RWPE1 (cell line): ENCODE measurements around the gene STEAP2.

Experiments
- CTCF ChIA-PET: fragments of 350-600 bp; sonication (Branson Sonifier 250); formaldehyde crosslinking; extraction: SDS; loops from one replicate; lab custom pipeline; 2021; lab: Yijun Ruan, JAX
- POLR2A ChIA-PET: fragments of 400-600 bp; formaldehyde crosslinking; extraction: SDS; loops from one replicate; lab custom pipeline; 2020; ENCODE audit warnings: antibody characterized with exemption; ENCODE audit not compliant: low non-redundant PET; lab: Yijun Ruan, JAX
- DNase-seq: peaks from one replicate; pipeline ENCODE4 v3.0.0; 2012; ENCODE audit warnings: low spot score
- H3K27ac ChIP-seq: fragments of 450-650 bp; 2 replicates; pipeline ENCODE4 v1.5.1; 2017
- TF ChIP-seq, protein P1 (sequence below): fragments of 450-650 bp; conservative IDR thresholded peaks from 2 replicates; pipeline ENCODE4 v1.5.1; 2017; ENCODE audit warnings: low read depth, mild to moderate bottlenecking

Gene STEAP2

DNA sequence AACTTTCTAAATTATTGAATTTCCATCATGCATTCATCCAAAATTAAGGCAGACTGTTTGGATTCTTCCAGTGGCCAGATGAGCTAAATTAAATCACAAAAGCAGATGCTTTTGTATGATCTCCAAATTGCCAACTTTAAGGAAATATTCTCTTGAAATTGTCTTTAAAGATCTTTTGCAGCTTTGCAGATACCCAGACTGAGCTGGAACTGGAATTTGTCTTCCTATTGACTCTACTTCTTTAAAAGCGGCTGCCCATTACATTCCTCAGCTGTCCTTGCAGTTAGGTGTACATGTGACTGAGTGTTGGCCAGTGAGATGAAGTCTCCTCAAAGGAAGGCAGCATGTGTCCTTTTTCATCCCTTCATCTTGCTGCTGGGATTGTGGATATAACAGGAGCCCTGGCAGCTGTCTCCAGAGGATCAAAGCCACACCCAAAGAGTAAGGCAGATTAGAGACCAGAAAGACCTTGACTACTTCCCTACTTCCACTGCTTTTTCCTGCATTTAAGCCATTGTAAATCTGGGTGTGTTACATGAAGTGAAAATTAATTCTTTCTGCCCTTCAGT is 25.3 kb downstream of the STEAP2 start:
- DNase-seq, result no peak
- ChIA-PET CTCF (interaction anchor here (0.6 kb wide), 1 partner anchor 48 kb away, joined by 8 read pairs; no protein-coding TSS in a partner anchor), POLR2A (no interaction called here)
- H3K27ac ChIP-seq, result no peak overlapping the region
- TF ChIP-seq, protein P1, sequence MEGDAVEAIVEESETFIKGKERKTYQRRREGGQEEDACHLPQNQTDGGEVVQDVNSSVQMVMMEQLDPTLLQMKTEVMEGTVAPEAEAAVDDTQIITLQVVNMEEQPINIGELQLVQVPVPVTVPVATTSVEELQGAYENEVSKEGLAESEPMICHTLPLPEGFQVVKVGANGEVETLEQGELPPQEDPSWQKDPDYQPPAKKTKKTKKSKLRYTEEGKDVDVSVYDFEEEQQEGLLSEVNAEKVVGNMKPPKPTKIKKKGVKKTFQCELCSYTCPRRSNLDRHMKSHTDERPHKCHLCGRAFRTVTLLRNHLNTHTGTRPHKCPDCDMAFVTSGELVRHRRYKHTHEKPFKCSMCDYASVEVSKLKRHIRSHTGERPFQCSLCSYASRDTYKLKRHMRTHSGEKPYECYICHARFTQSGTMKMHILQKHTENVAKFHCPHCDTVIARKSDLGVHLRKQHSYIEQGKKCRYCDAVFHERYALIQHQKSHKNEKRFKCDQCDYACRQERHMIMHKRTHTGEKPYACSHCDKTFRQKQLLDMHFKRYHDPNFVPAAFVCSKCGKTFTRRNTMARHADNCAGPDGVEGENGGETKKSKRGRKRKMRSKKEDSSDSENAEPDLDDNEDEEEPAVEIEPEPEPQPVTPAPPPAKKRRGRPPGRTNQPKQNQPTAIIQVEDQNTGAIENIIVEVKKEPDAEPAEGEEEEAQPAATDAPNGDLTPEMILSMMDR, result no peak

DNA sequence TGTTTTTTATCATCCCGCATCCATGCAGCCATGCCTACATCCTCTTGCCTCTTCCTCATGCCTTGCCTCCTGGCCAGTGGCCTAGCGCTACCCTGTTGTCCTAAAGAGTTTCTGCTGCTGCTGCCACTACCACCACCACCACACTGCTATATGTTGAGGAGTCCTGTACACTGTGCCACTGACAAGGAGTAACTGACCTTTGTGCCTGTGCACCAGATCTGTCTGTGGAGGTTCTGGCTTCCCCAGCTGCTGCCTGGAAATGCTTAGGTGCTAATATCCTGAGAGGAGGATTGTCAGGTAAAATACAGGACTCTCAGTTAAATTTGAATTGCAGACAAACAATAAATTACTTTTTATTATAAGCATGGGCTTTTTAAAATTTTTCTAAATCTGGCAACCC is 26.5 kb downstream of the STEAP2 start:
- DNase-seq, result no peak
- TF ChIP-seq, protein P1, result no peak
- ChIA-PET POLR2A (no interaction called here), CTCF (no interaction called here)
- no peak overlapping the region for H3K27ac ChIP-seq

DNA sequence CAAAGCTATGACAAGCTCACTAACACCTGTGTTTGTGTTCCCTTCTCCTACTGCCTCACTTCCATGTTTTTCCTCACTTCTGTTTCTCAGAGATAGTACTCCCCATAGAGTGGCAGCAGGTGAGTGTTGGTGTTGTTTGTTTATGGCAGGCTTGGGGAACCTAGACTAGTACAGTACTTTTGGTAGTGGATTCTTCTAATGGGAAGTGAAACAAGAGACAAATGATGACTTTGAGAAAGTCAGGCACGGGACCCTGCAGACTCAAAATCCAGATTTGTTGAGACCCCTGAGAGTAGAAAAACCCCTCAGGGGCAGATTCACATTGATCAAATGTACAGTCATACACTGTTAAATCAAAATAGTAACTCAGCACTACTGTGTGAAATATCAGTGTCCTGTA is 27.0 kb downstream of the STEAP2 start:
- H3K27ac ChIP-seq, result no peak overlapping the region
- TF ChIP-seq, protein P1, result no peak
- ChIA-PET CTCF (no interaction called here), POLR2A (no interaction called here)
- no peak for DNase-seq

DNA sequence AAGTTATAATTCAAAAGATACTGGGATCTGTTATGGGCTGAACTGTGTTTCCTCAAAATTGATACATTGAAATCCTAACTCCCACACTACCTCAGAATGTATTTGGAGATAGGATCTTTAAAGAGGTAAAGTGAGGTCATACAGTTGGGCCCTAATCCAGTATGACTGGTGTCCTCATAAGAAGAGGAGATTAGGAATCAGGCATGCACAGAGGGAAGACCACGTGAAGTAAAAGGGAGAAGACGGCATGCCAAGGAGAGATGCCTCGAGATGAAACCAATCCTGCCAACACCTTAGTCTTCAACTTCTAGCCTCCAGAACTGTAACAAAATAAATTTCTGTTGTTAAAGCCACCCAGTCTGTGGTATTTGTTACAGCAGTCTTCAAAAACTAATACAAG is 27.5 kb downstream of the STEAP2 start:
- no peak overlapping the region for H3K27ac ChIP-seq
- POLR2A ChIA-PET, result no interaction called here
- DNase-seq, result no peak
- CTCF ChIA-PET, result no interaction called here
- TF ChIP-seq, protein P1, result no peak

DNA sequence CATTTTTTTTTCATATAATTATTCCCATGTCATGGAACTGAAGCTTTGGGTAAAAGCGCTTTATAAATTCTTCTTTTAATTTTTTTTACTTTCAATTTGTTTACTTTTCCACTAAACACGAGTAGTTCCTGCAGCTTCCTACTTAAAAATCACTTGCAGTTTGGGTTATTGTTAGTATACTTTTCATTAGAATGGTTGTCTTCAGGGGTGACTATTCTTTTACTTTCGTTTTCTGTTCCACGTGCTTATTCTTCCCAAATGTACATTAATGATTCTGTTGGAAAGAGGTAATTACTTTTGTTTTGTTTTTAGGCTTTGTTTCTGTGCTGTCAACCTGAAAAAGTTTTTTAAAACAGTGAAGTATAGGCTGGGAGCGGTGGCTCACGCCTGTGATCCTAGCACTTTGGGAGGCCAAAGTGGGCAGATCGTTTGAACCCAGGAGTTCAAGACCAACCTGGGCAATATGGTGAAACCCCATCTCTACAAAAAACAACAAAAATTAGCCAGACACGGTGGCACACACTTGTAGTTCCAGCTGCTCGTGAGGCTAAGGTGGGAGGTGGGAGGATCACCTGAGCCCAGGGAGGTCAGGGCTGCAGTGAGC is 28.2 kb downstream of the STEAP2 start:
- TF ChIP-seq, protein P1, result no peak
- ChIA-PET CTCF (no interaction called here), POLR2A (no interaction called here)
- DNase-seq, result no peak
- no peak overlapping the region for H3K27ac ChIP-seq

DNA sequence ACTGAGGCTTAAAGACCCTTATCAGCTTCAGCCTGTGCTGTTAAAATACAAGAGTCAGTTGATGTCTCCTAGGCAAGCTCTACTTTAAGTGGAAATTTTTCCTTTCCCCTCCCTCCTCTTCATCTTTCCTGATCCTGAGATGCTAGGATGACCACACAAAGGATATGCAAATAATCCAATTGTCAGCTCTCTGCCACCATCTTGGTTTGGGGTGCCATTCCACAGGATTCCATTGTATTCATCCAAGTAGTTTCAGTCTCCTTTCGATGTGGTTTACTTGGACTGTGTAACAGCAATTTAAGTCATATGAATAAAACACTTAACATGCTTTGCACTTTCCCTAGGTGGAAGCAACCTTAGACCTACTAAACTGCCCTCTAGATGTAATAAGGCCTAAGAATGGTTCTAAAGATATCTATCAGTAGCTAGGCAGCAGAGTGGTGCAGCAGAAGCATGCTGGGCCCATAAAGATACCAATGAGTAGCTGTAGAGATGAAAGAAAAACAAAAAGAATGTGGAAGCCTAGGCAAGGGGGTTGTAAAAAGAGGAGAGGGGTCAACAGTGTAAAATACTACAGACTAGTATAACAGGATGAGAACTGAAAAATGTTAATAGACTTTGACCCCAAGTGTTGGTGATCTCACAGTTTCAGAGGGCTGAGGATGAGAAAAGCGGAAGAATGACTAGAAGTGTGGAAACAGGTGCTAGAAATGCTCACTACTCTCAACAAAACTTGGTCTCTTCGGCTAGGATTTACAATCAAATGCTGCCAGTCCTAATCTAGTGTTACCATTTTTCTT is 31.0 kb downstream of the STEAP2 start:
- no peak for DNase-seq

More for the DNA sequence above, 31.0 kb downstream of the STEAP2 start:
- ChIA-PET CTCF (interaction anchor here (0.6 kb wide), 1 partner anchor 17 kb away, joined by 3 read pairs; no protein-coding TSS in a partner anchor), POLR2A (no interaction called here)
- TF ChIP-seq, protein P1, result no peak
- no peak overlapping the region for H3K27ac ChIP-seq
